ENCODE results near the gene SETBP1. TPM values are rescaled to one million over a fixed set of nuclear protein-coding genes. Genes with fewer than 3 reads are reported as not detected.
A peak's percentile ranks its signal among the peaks of the same experiment; 100 is the strongest.

Gene SETBP1
- total RNA-seq, 1 donor from 2014 or later = 72.8 TPM

DNA sequence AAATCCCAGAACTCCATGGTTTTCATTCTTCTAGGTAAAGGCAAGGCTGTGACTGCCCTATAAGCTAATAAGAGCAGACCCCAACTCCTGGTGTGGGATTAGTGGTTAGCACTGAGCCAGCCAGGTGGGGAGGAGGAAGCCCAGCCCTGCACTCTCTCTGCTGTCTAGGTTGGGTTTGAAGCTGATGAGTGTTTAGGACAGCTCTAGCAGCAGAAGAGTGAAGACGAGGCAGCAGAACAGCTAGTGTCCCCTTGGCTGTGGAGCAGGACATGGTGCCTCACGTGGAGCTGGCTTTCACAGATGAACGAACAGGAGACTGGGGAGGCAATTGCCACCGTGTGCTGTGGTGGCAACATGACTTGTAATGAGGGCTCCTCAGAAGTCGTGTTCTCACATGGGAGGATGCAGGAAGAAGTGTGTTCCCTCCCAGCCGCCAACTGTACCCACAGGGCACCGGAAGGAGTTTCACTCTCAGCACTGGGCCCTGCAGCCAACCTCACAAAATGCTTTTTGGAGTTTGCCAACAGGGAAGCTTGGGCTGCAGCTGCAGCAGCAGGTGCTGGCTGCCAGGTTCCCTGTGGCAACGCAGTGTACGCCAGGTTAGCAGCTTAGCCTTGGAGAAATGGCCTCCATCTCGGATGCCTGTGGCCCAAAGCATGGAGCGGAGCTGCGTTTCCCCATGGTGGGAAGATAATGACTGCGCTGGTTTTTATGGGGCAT is 328.2 kb downstream of the SETBP1 start:
- TF ChIP-seq, protein P1, sequence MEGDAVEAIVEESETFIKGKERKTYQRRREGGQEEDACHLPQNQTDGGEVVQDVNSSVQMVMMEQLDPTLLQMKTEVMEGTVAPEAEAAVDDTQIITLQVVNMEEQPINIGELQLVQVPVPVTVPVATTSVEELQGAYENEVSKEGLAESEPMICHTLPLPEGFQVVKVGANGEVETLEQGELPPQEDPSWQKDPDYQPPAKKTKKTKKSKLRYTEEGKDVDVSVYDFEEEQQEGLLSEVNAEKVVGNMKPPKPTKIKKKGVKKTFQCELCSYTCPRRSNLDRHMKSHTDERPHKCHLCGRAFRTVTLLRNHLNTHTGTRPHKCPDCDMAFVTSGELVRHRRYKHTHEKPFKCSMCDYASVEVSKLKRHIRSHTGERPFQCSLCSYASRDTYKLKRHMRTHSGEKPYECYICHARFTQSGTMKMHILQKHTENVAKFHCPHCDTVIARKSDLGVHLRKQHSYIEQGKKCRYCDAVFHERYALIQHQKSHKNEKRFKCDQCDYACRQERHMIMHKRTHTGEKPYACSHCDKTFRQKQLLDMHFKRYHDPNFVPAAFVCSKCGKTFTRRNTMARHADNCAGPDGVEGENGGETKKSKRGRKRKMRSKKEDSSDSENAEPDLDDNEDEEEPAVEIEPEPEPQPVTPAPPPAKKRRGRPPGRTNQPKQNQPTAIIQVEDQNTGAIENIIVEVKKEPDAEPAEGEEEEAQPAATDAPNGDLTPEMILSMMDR (IDR thresholded peaks at IDR 0.05) = no peak
- intact Hi-C loops (cut with micrococcal nuclease) = loop anchor here (1.0 kb wide), 1 partner anchor 13 kb away; no protein-coding TSS in a partner anchor
- POLR2A ChIA-PET = interaction anchor here (0.5 kb wide), 1 partner anchor 18 kb away, joined by 5 read pairs; no protein-coding TSS in a partner anchor
- CTCF ChIA-PET = interaction anchor here (2.2 kb wide), 1 partner anchor 204 kb away, joined by 6 read pairs; no protein-coding TSS in a partner anchor
- Mint-ChIP-seq H3K36me3 (ENCODE audit: low read depth) (peaks cover 29% of the 10 kb centered on the region), H3K27me3 (no peaks in the 10 kb centered on the region), H3K27ac (peak overlapping the region; percentile 71), H3K4me1 (peaks cover 42% of the 10 kb centered on the region), H3K4me3 (peak overlapping the region; percentile 55), H3K9me3 (no peaks in the 10 kb centered on the region)
- DNase-seq (no peak), ATAC-seq (ENCODE audit: low read depth) (peak; percentile 40)

DNA sequence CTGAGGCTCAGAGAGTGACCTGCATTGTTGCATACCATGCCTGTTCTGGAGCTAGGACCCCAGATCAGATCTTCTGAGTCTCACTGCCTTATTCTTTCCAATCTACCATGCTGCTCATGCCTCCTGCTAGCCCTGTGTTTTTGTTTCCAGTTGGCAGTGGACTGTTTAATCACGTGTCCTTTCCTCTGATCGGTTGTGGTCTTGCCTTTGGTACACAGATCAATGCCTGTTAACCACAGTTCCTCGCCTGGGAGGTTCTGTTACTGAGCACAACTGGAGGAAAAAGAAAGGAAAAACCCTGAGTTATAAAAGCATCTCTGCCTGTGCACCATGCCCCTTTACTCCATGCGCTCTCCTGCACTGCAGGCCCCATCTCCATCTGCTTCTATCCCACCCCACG is 329.1 kb downstream of the SETBP1 start:
- ATAC-seq (ENCODE audit: low read depth) = no peak
- TF ChIP-seq, protein P1 (IDR thresholded peaks at IDR 0.05) = no peak
- Mint-ChIP-seq H3K27ac (no peak overlapping the region), H3K27me3 (no peaks in the 10 kb centered on the region), H3K36me3 (ENCODE audit: low read depth) (peaks cover 21% of the 10 kb centered on the region), H3K4me1 (peaks cover 42% of the 10 kb centered on the region), H3K9me3 (no peaks in the 10 kb centered on the region), H3K4me3 (no peak overlapping the region)
- ChIA-PET POLR2A (no interaction called here), CTCF (no interaction called here)
- intact Hi-C loops (cut with micrococcal nuclease) = no loop called here
- no peak for DNase-seq

DNA sequence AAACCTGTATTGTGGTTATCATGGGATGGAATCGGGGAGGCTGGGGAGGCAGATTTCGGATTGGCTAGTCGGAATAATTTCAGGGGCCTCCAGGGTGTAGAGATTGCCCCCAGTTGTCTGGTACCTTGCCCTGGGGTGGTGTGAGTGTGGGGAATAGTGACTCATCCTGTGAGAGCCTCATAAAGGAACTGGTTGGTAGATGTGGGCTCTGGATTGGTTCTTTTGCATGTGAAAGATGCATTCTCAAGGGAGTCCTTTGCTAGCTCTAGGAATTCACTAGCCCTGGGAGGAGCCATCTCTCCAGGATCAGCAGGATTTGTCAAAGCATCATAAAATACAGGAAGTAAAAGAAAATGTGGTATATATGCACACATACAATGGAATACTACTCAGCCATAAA is 331.6 kb downstream of the SETBP1 start:
- Mint-ChIP-seq H3K4me1 (peaks cover 42% of the 10 kb centered on the region), H3K27ac (no peak overlapping the region), H3K9me3 (no peaks in the 10 kb centered on the region), H3K36me3 (ENCODE audit: low read depth) (peaks cover 12% of the 10 kb centered on the region), H3K27me3 (no peaks in the 10 kb centered on the region), H3K4me3 (no peak overlapping the region)
- intact Hi-C loops (cut with micrococcal nuclease) = no loop called here
- CTCF ChIA-PET = no interaction called here
- TF ChIP-seq, protein P1 (IDR thresholded peaks at IDR 0.05) = no peak
- ATAC-seq (ENCODE audit: low read depth) = no peak
- DNase-seq = no peak
- POLR2A ChIA-PET = no interaction called here

DNA sequence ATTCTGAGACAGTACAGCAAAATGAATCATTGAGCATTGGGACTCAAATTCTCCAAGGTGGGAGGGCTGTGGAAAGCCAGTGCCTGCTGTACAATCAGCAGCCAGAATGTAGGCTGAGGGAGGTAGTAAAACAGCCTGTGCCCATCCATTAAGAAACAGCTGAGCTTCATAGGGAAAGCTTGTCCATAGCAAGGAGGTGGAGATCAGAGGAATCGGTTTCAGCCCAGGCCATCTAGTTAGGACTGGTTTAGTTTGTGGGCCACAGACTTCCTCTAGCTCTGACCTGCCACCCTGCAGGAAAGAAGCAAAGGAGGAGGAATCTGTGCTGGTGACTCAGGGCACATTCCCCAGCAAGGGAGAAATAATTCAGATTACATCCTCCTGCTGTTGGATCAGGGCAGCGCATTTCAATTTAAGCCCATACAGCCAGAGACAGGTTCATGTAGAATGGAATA is 333.4 kb downstream of the SETBP1 start:
- ChIA-PET POLR2A (no interaction called here), CTCF (no interaction called here)
- intact Hi-C loops (cut with micrococcal nuclease) = no loop called here
- Mint-ChIP-seq H3K4me3 (no peak overlapping the region), H3K27me3 (no peaks in the 10 kb centered on the region), H3K4me1 (peaks cover 24% of the 10 kb centered on the region), H3K9me3 (no peaks in the 10 kb centered on the region), H3K27ac (no peak overlapping the region), H3K36me3 (ENCODE audit: low read depth) (peaks cover 12% of the 10 kb centered on the region)
- DNase-seq (no peak), ATAC-seq (ENCODE audit: low read depth) (no peak)
- TF ChIP-seq, protein P1 (IDR thresholded peaks at IDR 0.05) = no peak

DNA sequence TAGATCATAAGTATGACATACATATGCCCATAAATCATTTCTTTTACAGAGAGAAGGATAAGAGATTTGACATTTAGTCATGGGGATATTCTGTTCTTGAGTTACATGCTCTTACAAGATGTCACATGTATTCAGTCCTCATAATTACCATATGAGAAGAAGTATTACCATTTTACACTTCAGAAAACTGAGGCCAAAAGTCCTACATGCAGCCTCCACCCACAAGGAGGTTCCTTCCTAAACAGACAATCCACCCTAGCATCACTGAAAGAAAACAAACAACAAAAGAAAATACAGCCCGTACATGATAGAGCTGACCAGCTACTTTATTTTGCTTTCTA is 335.1 kb downstream of the SETBP1 start:
- intact Hi-C loops (cut with micrococcal nuclease) = loop anchor here (5.0 kb wide), 1 partner anchor 38 kb away; no protein-coding TSS in a partner anchor
- H3K4me3 Mint-ChIP-seq = no peak overlapping the region
- TF ChIP-seq, protein P1 (IDR thresholded peaks at IDR 0.05) = no peak
- H3K9me3 Mint-ChIP-seq = no peaks in the 10 kb centered on the region
- no peak overlapping the region for H3K27ac Mint-ChIP-seq
- POLR2A ChIA-PET = no interaction called here
- H3K27me3 Mint-ChIP-seq = no peaks in the 10 kb centered on the region
- ATAC-seq (ENCODE audit: low read depth) = no peak
- peaks cover 13% of the 10 kb centered on the region for H3K4me1 Mint-ChIP-seq
- no peak for DNase-seq
- CTCF ChIA-PET = no interaction called here
- peaks cover 15% of the 10 kb centered on the region for H3K36me3 Mint-ChIP-seq (ENCODE audit: low read depth)
